Measurements from ENCODE around the gene RPS6KA2. TPM values are rescaled to one million over a fixed set of nuclear protein-coding genes. Genes with fewer than 3 reads are reported as not detected.

RPS6KA2 gene
- total RNA-seq, 1 experiment from 2014 or later = 12.3 TPM

DNA sequence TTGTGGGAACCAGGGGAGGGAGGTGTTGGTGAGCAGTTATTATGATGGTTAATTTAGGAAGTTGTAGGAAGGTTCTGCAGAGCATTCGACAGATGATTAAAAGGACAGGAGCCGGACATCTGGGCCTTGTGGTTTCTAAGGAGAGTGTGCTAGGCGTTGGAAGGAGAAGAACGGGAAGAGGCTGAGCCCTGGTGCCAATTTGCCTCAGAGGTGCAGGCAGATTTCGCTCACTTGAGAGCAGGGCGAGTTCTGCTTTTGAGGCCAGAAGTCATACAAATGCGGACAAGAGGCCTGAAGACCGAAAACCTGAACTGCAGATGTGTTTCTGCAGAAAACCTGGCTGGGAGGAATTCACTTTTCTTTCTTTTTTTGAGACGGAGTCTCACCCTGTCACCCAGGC is 30.5 kb upstream of the RPS6KA2 start:
- Histone ChIP-seq H3T11ph (ENCODE audit: low read length) (no peak overlapping the region), H4K91ac (ENCODE audit: insufficient read length, low read depth, low read length) (no peak overlapping the region), H3K4me2 (ENCODE audit: insufficient read depth, insufficient read length, low read length) (no peak overlapping the region), H4K8ac (replicated peaks; ENCODE audit: insufficient read length, low read depth, low read length) (no peak overlapping the region), H3K23ac (ENCODE audit: insufficient read length, low read depth, low read length) (no peak overlapping the region), H2BK20ac (ENCODE audit: low read depth, low read length, poor library complexity, severe bottlenecking) (no peak overlapping the region), H3K4me1 (ENCODE audit: insufficient read depth, low read length) (peaks cover 4% of the 10 kb centered on the region; the same call in 1 of the 2 replicates), H3K9ac (ENCODE audit: extremely low read depth, insufficient read length, low read length) (no peak overlapping the region), H2BK12ac (ENCODE audit: insufficient read length, low read depth, low read length) (no peak overlapping the region), H2AK5ac (ENCODE audit: insufficient read length, low read length) (no peak overlapping the region), H3K27me3 (ENCODE audit: insufficient read depth, low read length) (peaks cover 3% of the 10 kb centered on the region; the same call in 1 of the 2 replicates), H2BK15ac (ENCODE audit: low read depth, low read length) (no peak overlapping the region), H2BK120ac (ENCODE audit: low read depth, low read length, poor library complexity, severe bottlenecking) (no peak overlapping the region), H4K20me1 (ENCODE audit: control insufficient read depth, insufficient read depth, insufficient read length) (no peaks in the 10 kb centered on the region), H3K23me2 (ENCODE audit: insufficient read length, low read depth, low read length, poor library complexity, severe bottlenecking) (no peaks in the 10 kb centered on the region), H3K79me1 (ENCODE audit: insufficient read depth, low read depth, low read length, poor library complexity, severe bottlenecking) (no peaks in the 10 kb centered on the region), H3K79me2 (ENCODE audit: insufficient read depth, low read length) (no peaks in the 10 kb centered on the region), H3K4ac (ENCODE audit: low read depth, low read length) (no peak overlapping the region), H4K5ac (ENCODE audit: insufficient read length, low read depth, low read length) (no peak overlapping the region), H2BK5ac (ENCODE audit: insufficient read length, low read length) (no peak overlapping the region), H3K56ac (ENCODE audit: insufficient read length, low read depth, low read length) (no peak overlapping the region), H3K9me3 (ENCODE audit: control insufficient read depth, low read depth, low read length) (no peaks in the 10 kb centered on the region), H3K14ac (ENCODE audit: insufficient read depth, low read length) (no peak overlapping the region), H3K18ac (ENCODE audit: insufficient read length, low read depth, low read length) (no peak overlapping the region), H3K27ac (ENCODE audit: insufficient read length, low read depth, low read length) (no peak overlapping the region), H2AFZ (ENCODE audit: low read length) (no peak overlapping the region)
- Mint-ChIP-seq H3K4me1 (peaks cover 0 to 13% of the 10 kb centered on the region in 2 experiments; a peak in 3 of 4 replicates), H3K27ac (no peak overlapping the region), H3K9me3 (no peaks in the 10 kb centered on the region), H3K36me3 (ENCODE audit: insufficient read depth in 1 of 3, low read depth in 3 of 3) (no peaks in the 10 kb centered on the region), H3K4me3 (peak overlapping the region in 1 of 2 experiments; percentile 5; a peak in 1 of 5 replicates), H3K27me3 (ENCODE audit: low read depth) (peaks cover 6% of the 10 kb centered on the region)
- TF ChIP-seq, protein P1, sequence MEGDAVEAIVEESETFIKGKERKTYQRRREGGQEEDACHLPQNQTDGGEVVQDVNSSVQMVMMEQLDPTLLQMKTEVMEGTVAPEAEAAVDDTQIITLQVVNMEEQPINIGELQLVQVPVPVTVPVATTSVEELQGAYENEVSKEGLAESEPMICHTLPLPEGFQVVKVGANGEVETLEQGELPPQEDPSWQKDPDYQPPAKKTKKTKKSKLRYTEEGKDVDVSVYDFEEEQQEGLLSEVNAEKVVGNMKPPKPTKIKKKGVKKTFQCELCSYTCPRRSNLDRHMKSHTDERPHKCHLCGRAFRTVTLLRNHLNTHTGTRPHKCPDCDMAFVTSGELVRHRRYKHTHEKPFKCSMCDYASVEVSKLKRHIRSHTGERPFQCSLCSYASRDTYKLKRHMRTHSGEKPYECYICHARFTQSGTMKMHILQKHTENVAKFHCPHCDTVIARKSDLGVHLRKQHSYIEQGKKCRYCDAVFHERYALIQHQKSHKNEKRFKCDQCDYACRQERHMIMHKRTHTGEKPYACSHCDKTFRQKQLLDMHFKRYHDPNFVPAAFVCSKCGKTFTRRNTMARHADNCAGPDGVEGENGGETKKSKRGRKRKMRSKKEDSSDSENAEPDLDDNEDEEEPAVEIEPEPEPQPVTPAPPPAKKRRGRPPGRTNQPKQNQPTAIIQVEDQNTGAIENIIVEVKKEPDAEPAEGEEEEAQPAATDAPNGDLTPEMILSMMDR (conservative IDR thresholded peaks at IDR 0.05) = no peak
- DNase-seq = no peak
- no CpG with 5 or more reads among the region's 9 CpGs for WGBS (ENCODE audit: extremely low coverage, insufficient read length, low lambda C conversion rate)
